Measurements from ENCODE around the gene NUDT14.

The NUDT14 gene

DNA sequence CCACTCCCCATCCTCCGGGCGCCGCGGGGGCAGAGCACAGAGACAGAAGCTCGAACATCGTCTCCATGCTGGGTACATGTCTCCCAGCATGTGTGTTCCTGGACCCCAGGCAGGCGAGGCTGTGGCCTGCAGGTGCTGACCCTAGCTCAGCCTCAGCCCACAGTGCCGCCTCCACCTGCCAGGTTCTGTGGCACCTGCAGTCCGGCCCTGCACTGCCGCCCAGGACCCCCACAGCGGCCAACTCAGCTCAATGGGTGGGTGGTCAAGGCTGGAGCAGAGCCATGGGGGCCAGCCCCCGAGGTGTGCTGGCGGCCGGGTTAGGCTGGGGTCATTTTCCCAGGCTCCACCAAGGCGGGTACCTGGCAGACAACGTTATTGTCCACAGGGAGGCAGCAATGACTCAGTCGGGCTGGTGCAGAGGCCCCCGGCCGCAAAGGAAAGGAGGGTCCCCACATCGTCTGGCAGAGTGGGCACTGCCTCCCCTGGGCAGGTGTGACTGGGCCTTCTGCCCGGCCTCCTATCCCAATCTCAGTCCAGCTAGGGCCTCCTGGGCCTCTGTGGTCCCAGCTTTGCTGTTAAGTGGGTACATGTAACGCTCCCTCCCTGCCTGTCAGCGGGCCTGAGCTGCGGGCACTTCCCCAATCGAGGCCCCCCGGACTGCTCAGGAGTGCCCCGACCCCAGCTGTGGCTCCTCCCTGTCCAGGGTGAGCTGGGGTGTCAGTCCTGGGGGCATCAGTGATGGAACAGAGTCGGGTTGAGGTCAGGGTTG lies 20.2 kb upstream of the NUDT14 start:
- no peaks in the 10 kb centered on the region for H3K4me1 ChIP-seq (ENCODE audit: control insufficient read depth, insufficient read depth, low read length)
- no peak overlapping the region for H3K27ac ChIP-seq (ENCODE audit: low read depth, low read length)
- no peak overlapping the region for H3K4me3 ChIP-seq (ENCODE audit: low read length)
- peaks cover 30% of the 10 kb centered on the region for H3K27me3 ChIP-seq (ENCODE audit: control insufficient read depth, insufficient read depth, low read length)
- H3K36me3 ChIP-seq (ENCODE audit: control insufficient read depth, insufficient read depth, low read length) = no peaks in the 10 kb centered on the region
- H3K9ac ChIP-seq (ENCODE audit: low read length) = no peak overlapping the region

DNA sequence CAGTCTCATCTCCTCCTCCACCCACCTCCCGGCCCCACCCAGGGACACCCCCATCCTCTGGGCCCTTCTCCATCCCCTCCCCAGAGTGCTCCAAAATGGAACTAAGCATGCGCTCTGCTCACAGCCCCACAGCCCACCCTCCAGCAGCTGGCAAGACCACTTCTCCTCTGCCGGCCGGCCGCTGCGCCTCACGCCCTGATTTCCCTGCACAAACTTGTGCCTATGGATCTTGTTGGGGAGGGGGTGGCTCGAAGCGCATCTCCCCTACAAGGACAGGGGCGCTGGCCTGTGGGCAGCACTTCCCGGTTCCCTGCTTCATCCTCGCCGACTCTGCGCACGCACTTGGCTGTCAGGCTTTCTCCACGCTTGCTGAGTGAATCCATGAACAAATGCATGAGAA lies 19.5 kb upstream of the NUDT14 start:
- H3K9ac ChIP-seq (ENCODE audit: low read length) = no peak overlapping the region
- H3K4me3 ChIP-seq (ENCODE audit: low read length) = no peak overlapping the region
- H3K27me3 ChIP-seq (ENCODE audit: control insufficient read depth, insufficient read depth, low read length) = peaks cover 33% of the 10 kb centered on the region
- no peaks in the 10 kb centered on the region for H3K36me3 ChIP-seq (ENCODE audit: control insufficient read depth, insufficient read depth, low read length)
- H3K4me1 ChIP-seq (ENCODE audit: control insufficient read depth, insufficient read depth, low read length) = no peaks in the 10 kb centered on the region
- H3K27ac ChIP-seq (ENCODE audit: low read depth, low read length) = no peak overlapping the region

DNA sequence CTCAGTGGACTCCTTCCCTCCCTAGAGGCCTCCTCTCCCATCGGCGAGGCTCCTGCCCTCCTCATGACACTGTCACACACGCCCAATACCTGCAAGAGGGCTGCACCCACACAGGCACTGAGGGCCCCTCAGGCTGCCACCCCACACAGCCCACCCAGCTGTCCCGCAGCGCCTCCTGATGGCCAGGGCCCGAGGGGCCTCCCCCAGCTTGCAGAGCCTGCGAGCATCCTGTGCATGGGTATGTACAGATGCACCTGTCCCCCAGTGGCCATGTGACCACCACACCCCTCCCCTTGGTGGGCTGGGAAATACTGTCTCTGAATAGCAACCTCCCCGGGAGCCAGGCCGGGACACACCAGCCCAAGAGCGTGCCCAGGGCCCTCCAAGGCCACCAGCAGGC lies 19.0 kb upstream of the NUDT14 start:
- no peak overlapping the region for H3K4me3 ChIP-seq (ENCODE audit: low read length)
- peaks cover 33% of the 10 kb centered on the region for H3K27me3 ChIP-seq (ENCODE audit: control insufficient read depth, insufficient read depth, low read length)
- H3K27ac ChIP-seq (ENCODE audit: low read depth, low read length) = no peak overlapping the region
- no peaks in the 10 kb centered on the region for H3K4me1 ChIP-seq (ENCODE audit: control insufficient read depth, insufficient read depth, low read length)
- H3K36me3 ChIP-seq (ENCODE audit: control insufficient read depth, insufficient read depth, low read length) = no peaks in the 10 kb centered on the region
- H3K9ac ChIP-seq (ENCODE audit: low read length) = no peak overlapping the region

DNA sequence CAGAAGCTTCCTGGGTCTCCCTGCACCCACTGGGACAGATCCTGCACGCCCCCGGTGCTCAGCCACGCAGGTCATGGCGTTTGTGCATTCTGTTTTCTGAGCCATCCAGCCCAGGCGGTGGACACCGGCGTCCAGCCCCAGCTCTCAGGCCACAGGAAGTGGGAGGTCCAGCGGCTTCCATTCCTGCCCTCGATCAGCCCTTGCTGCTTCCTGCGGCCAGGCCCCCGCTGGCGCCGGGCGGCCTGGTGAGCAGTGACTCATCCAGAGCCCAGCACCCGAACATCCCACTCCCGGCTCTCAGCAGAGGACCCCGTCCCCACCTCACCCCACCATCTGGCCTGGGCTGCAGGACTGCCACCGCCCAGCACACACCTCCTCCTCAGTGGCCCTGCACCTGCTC lies 18.0 kb upstream of the NUDT14 start:
- no peaks in the 10 kb centered on the region for H3K4me1 ChIP-seq (ENCODE audit: control insufficient read depth, insufficient read depth, low read length)
- peaks cover 34% of the 10 kb centered on the region for H3K27me3 ChIP-seq (ENCODE audit: control insufficient read depth, insufficient read depth, low read length)
- no peaks in the 10 kb centered on the region for H3K36me3 ChIP-seq (ENCODE audit: control insufficient read depth, insufficient read depth, low read length)
- no peak overlapping the region for H3K9ac ChIP-seq (ENCODE audit: low read length)
- no peak overlapping the region for H3K4me3 ChIP-seq (ENCODE audit: low read length)
- H3K27ac ChIP-seq (ENCODE audit: low read depth, low read length) = no peak overlapping the region

DNA sequence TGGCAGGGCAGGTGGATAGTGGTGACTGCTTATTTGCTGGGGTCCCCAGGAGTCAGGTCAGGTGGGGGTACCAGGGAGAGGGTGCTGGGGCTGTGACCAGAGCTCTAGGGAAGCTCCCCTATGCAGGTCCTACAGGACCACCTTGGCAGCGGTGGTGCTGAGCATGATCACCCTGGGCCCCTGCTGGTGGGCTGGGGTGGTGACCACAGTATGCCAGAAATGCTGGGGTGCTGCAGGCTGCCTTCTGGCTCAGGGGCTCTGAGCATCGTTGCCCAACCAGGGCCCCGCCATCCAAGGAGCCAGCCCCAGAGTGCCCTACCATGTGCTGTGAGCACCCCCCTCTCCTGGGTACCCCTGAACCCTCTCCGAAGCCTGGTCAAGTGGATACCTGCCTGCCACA lies 17.5 kb upstream of the NUDT14 start:
- Histone ChIP-seq H3K36me3 (ENCODE audit: control insufficient read depth, insufficient read depth, low read length) (no peaks in the 10 kb centered on the region), H3K9ac (ENCODE audit: low read length) (no peak overlapping the region), H3K27ac (ENCODE audit: low read depth, low read length) (no peak overlapping the region), H3K27me3 (ENCODE audit: control insufficient read depth, insufficient read depth, low read length) (peaks cover 39% of the 10 kb centered on the region), H3K4me3 (ENCODE audit: low read length) (no peak overlapping the region), H3K4me1 (ENCODE audit: control insufficient read depth, insufficient read depth, low read length) (no peaks in the 10 kb centered on the region)

DNA sequence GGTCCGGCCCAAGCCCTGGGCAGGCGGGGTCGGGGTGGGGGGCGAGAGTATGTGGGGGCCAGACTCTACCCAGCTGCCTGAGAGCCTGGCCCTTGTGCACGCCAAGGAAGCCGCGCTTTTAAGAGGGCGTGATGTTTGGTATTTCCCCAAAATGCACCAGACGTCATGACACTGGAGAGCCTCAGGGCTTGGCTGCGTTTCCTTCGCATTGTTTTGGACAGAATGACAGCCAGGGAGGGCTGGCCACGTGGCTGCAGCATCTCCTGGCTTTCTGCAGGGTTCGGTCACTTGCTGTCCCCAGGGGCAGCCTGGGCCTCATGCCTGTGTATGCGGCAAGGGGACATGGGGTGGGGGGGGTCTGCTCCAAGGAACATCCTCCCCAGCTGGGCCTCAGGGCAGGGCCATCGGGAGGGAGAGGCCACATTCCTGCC lies 16.1 kb upstream of the NUDT14 start:
- no peak overlapping the region for H3K27ac ChIP-seq (ENCODE audit: low read depth, low read length)
- H3K4me1 ChIP-seq (ENCODE audit: control insufficient read depth, insufficient read depth, low read length) = no peaks in the 10 kb centered on the region
- H3K9ac ChIP-seq (ENCODE audit: low read length) = no peak overlapping the region
- no peaks in the 10 kb centered on the region for H3K36me3 ChIP-seq (ENCODE audit: control insufficient read depth, insufficient read depth, low read length)
- H3K27me3 ChIP-seq (ENCODE audit: control insufficient read depth, insufficient read depth, low read length) = peaks cover 46% of the 10 kb centered on the region
- no peak overlapping the region for H3K4me3 ChIP-seq (ENCODE audit: low read length)

DNA sequence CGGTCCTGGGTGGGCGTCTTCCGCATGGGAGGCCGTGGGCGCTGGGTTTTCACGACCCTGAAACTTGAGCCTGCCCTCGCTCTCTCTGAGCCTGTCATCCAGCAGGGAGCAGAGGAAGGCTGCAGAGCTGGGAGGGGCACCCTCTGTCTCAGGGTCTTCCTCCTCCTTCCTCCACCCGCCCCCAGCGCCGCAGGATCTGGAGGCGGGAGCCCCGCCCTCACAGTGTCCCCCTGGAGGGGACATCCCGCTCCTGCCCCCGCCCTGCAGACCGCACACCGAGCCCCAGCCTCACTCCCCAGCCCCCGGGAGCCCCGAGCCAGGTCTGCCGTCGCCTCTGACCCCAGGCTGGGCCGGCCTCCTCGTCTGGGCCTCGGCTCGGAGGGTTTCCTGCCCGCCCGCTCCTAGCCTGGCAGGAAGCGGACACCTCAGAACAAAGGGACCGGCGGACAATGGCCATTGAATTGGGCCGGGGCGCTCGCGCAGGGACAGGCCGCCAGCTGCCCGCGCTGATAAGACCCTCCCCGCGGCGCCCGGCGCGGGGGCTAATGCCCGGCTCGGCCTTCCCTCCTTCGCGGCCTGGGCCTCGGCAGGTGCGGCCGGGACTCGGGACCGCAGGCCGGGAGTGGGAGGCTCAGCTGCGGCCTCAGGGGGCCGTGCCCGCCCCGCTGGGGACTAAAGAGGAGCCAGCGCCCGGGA lies 15.3 kb upstream of the NUDT14 start:
- no peak overlapping the region for H3K4me3 ChIP-seq (ENCODE audit: low read length)
- no peak overlapping the region for H3K9ac ChIP-seq (ENCODE audit: low read length)
- H3K27me3 ChIP-seq (ENCODE audit: control insufficient read depth, insufficient read depth, low read length) = peaks cover 42% of the 10 kb centered on the region
- H3K36me3 ChIP-seq (ENCODE audit: control insufficient read depth, insufficient read depth, low read length) = no peaks in the 10 kb centered on the region
- no peak overlapping the region for H3K27ac ChIP-seq (ENCODE audit: low read depth, low read length)
- no peaks in the 10 kb centered on the region for H3K4me1 ChIP-seq (ENCODE audit: control insufficient read depth, insufficient read depth, low read length)

DNA sequence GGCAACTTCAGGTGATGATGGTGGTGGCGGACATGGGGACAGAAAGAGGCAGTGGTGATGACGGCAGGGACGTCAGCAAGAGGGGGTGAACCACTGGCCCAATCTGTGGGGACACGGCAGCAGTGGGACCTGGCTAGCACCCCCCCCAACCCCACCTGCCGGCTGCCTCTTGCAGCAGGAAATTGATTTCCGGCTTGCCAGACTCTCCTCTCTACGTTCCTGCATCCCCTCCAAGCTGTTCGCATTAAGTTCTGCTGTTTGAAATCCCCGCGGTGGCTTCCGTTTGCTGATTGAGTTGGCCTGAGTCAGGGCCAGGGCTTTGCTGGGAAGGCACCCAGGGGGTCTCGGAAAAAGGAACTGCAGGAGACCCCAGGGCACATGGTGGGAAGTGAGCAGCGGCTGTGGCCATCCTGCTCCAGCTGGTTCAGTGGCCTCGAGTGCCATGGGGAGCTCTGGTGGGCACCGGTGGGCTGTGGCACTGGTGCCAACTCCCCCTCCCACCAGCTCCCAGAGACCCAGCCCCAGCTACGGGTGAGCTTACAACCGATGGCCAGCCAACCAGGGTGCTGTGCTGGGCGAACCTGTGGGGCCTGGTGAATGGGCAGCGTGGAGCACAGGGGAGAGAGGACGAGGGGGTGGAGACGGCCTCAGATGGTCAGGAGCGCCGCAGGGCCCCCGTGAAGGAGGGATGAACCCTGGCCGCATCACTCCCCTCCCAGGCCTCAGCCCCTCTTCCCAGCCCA lies 14.6 kb upstream of the NUDT14 start:
- Histone ChIP-seq H3K4me1 (ENCODE audit: control insufficient read depth, insufficient read depth, low read length) (no peaks in the 10 kb centered on the region), H3K4me3 (ENCODE audit: low read length) (no peak overlapping the region), H3K27me3 (ENCODE audit: control insufficient read depth, insufficient read depth, low read length) (peaks cover 40% of the 10 kb centered on the region)

DNA sequence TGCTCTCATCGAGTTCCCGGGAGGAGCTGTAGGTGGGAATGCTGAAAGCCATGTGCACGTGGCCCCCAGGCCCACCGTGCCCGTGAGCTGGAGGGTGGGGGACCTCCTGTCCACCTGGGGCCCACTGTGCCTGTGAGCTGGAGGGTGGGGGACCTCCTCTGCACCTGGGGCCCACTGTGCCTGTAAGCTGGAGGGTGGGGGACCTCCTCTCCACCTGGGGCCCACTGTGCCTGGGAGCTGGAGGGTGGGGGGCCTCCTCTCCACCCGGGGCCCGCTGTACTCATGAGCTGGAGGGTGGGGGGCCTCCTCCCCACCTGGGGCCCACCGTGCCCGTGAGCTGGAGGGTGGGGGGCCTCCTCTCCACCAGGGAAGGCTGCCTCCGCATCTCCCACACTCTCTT lies 13.9 kb upstream of the NUDT14 start:
- Histone ChIP-seq H3K9ac (ENCODE audit: low read length) (no peak overlapping the region), H3K27ac (ENCODE audit: low read depth, low read length) (no peak overlapping the region), H3K27me3 (ENCODE audit: control insufficient read depth, insufficient read depth, low read length) (peaks cover 40% of the 10 kb centered on the region), H3K4me3 (ENCODE audit: low read length) (no peak overlapping the region), H3K36me3 (ENCODE audit: control insufficient read depth, insufficient read depth, low read length) (no peaks in the 10 kb centered on the region), H3K4me1 (ENCODE audit: control insufficient read depth, insufficient read depth, low read length) (no peaks in the 10 kb centered on the region)

More for the DNA sequence above, 14.6 kb upstream of the NUDT14 start:
- Histone ChIP-seq H3K9ac (ENCODE audit: low read length) (no peak overlapping the region), H3K36me3 (ENCODE audit: control insufficient read depth, insufficient read depth, low read length) (no peaks in the 10 kb centered on the region), H3K27ac (ENCODE audit: low read depth, low read length) (no peak overlapping the region)

DNA sequence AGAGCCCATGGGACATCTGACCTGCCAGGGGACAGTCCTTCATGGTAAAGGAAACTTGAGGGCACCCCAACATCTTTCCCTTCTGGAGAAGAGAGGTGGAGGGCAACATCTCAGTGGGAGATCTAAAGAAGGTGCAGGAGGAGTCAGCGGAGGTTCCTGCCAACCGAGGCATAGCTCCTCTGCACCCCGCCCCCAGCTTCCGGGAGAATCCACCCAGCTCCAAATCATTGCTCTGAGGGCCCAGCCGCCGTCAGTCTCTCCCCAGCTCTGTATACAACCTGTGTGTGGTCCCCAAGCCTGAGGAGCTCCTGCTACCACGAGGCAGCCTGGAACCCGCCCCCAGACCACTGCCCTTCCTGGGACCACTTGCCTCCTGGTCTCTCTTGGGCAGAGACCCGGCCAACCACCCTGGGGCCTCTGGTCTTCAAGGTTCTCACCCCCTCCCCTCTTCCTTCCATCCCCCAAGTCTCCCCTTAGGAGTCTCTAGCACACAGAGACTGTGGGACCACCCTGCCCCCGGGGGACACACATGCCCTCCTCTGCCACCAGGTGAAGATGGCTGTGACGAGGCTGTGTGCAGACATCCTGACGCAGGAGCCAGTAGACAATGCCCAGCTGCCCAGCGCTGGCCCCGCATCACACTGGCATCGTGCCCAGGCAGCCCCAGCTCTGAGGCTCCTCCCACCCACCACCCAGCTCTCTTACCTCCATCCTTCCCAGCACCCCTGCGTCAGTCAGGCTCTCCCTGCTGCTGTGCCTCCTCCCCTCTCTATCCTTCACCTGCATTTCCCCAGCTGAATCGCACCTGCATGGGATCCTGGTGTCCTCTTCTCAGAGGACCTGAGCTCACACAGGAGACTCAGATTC lies 13.0 kb upstream of the NUDT14 start:
- H3K27me3 ChIP-seq (ENCODE audit: control insufficient read depth, insufficient read depth, low read length) = peaks cover 36% of the 10 kb centered on the region
- no peaks in the 10 kb centered on the region for H3K4me1 ChIP-seq (ENCODE audit: control insufficient read depth, insufficient read depth, low read length)
- H3K9ac ChIP-seq (ENCODE audit: low read length) = no peak overlapping the region
- no peak overlapping the region for H3K4me3 ChIP-seq (ENCODE audit: low read length)
- H3K27ac ChIP-seq (ENCODE audit: low read depth, low read length) = no peak overlapping the region
- no peaks in the 10 kb centered on the region for H3K36me3 ChIP-seq (ENCODE audit: control insufficient read depth, insufficient read depth, low read length)

DNA sequence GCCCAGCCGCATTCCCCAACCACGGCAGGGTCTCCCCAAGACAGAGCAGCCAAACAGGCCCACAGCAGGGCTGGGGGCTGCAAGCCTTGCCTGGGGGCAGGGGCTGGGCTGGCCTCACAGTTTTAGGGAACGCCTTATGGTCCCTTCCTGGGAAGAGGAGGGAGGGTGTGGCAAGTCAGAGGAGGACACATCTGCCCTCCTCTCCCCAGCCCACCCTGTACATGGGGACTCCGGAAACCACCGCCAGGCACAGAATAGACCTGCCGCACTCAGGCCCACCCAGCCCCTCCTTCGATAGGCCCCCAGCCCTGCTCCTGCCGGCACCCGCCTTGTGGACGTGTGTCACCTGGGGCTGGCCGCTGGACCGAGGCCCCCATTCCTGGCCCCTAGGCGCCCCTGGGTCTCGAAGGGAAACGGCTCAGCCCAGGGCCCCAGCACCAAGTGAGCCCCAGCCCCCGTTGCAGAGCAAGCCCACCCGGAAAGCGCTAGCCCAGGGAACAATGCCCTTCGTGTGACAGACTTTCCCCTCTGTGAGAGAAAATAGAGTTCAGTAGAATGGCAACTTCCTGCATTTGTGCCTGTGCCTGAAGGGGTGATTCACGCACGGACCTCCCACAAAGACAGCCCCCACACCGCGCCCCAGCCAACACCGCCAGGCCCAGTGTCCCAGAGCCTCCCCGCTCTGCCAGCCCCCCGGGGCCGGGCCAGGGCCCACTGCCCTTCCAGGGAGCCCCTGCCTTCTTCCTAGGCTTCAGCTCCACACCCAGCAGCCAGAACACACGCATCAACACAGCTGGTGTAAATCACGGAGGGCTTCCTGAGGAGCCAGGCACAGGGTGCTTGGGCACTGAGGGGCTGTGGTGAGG lies 12.0 kb upstream of the NUDT14 start:
- Histone ChIP-seq H3K27me3 (ENCODE audit: control insufficient read depth, insufficient read depth, low read length) (peaks cover 26% of the 10 kb centered on the region), H3K36me3 (ENCODE audit: control insufficient read depth, insufficient read depth, low read length) (no peaks in the 10 kb centered on the region), H3K4me1 (ENCODE audit: control insufficient read depth, insufficient read depth, low read length) (no peaks in the 10 kb centered on the region), H3K4me3 (ENCODE audit: low read length) (no peak overlapping the region), H3K27ac (ENCODE audit: low read depth, low read length) (no peak overlapping the region), H3K9ac (ENCODE audit: low read length) (no peak overlapping the region)
